Epithelial cell of proximal tubule (primary cell): ENCODE measurements around the gene MAN2A1. TPM values are rescaled to one million over a fixed set of nuclear protein-coding genes. Genes with fewer than 3 reads are reported as not detected.

Source experiments
- DNase-seq: peaks from one replicate; pipeline ENCODE4 v3.0.0-alpha.2; 2011; ENCODE audit warnings: low read depth
- H3K4me3 ChIP-seq: 2 replicates; pipeline ENCODE4 v1.5.1; 2011; ENCODE audit warnings: low read depth, mild to moderate bottlenecking, low read length
- CTCF ChIP-seq: conservative IDR thresholded peaks from 2 replicates; pipeline ENCODE4 v1.5.1; 2012; ENCODE audit warnings: low read depth, mild to moderate bottlenecking, low read length
- total RNA-seq: library from RNA; depleted of rRNA; stranded (reverse); fragments of >200 nt; gene quantifications from 2 replicates; pipeline ENCODE4 v1.2.3, GENCODE V29; 2015

Gene MAN2A1
- total RNA-seq, 1 donor from 2014 or later: 51.2 TPM

GRCh38 chr5:109660301-109660700 lies 29.4 kb upstream of the MAN2A1 start:
- TF ChIP-seq CTCF: no peak
- no peak for DNase-seq
- no peak overlapping the region for H3K4me3 ChIP-seq

- TF ChIP-seq CTCF: no peak
- no peak for DNase-seq
- no peak overlapping the region for H3K4me3 ChIP-seq
Measured at GRCh38 chr5:109668237-109668636, 21.5 kb upstream of the MAN2A1 start.

DNA sequence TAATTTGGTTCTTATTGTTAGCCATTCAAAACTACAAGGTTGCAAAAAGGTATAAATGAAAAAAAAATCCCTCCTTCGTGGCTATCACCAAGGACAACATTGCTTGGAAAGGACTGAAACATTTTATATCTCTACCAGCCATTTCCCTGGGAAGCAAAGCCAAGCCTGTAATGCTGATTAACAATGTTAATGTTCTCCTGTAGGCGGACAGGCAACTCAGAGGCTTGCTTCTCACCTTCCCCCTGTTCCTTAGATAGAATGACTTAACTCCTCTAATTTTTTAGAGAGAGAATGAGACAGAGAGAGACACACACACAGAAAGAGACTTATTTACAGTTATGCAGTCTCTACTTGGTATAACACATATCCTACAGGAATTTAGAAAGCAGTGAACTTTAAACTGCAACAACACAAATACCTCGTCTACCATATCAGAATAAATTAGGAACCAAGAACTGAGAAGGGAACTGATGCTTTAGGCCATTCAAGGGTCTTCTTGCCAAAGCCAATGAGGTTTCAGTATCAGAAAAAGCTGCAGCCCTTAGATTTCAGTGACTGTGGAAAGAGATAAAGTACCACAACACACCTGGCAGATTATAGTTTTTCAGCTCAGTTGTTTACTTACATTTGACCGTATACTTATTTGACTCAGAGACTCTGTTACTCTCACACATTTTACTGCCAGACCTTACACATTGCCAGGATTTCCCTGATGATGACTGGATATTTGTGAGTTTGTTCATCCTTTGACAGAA lies 20.9 kb upstream of the MAN2A1 start:
- no peak for DNase-seq

DNA sequence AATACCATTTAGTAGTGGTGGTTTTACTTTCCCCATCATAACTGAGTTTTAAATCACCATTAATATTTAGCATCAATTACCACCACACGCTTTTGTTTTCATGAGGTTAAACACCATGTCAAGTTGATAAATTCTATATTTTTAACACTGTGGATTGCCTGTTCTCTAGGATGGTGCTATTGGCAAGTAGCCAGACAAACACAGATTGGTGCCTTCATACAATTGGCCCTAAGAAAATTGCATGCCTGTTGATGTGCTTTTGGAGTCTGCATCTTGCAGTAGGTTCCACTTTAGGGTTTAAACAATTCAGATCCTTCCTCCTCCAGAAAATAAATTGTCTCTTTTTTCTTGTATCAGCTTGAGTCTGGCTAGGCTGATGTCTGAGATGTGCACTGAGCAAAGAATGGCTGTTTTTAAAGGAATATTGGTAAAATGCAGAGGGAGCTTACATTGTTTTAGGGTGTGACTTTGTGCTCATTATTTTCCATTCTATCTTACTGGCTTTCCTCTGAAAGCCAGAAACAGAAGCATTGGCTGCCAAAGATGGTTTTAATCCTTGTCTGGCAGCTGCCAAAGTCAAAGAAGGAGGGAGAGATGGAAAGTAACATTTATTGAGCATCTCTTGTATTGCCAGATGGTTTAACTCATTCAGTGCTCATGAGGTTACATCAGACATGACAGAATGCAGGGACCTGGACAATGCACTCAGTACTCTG lies 19.6 kb upstream of the MAN2A1 start:
- no peak for TF ChIP-seq CTCF
- no peak overlapping the region for H3K4me3 ChIP-seq
- DNase-seq: no peak

More for the DNA sequence above, 20.9 kb upstream of the MAN2A1 start:
- no peak overlapping the region for H3K4me3 ChIP-seq
- TF ChIP-seq CTCF: no peak

DNA sequence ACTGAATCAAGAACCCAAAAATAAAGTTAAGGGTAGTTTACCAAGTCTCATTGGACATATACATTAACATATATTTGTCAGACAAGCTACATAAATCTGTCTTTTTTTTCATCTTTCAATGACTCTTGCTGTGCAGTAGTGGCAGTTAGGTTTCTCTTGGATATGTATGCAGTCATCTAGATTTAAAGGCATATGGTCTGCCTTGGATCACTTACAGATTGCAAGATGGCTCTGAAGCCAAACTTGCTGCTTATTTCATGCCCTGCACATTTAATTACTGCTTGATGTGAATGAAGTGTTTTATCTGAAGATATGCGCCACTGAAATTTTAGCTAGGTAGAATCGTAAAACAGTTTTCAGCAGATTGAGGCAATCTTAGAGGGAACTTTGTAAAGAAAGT lies 18.6 kb upstream of the MAN2A1 start:
- DNase-seq: no peak
- H3K4me3 ChIP-seq: no peak overlapping the region
- no peak for TF ChIP-seq CTCF

DNA sequence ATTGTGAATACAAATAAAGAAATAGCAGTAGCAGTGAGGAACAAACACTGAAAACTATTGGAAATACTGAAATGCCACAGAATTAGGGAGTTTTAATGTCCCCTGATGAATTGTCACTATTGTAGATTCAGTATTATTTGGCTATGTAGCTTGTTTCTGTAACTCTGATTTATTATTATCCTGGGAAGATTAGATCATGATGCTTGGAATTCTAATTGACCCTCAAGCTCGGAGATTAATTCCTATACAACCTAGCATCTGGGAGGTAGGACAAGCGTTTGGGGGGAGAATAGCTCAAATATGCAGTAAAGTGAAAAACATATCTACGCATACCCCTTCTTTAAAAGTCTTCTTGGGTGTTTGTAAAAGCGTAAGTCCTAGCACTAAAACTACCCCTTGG lies 15.1 kb upstream of the MAN2A1 start:
- no peak for DNase-seq
- H3K4me3 ChIP-seq: no peak overlapping the region
- no peak for TF ChIP-seq CTCF
